Pons (tissue), 1 donor: ENCODE results near the gene CEP57L1.
"Not testable (repeated sequence)": the region's sequence is repeated elsewhere in the genome, so short reads cannot be mapped to it uniquely, and the experiment has no call there.

Experiments
- DNase-seq: peaks from one replicate; pipeline ENCODE4 v3.0.0-alpha.2; 2016; ENCODE audit warnings: low spot score

Gene CEP57L1

DNA sequence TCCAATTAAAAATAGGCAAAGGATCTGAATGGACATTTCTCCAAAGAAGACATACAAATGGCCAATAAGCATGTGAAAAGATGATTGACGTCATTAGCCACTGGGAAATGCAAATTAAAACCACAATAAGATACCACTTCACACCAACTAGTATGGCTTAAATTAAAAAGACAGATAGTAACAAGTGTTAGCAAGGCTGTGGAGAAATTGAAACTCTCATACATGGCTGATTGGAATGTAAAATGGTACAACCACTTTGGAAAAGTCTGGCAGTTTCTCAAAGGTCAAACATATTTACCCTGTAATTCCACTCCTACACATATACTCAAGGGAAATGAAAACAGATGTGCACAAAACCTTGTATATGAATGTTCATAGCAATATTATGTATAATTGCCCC lies 83.6 kb downstream of the CEP57L1 start:
- no peak for DNase-seq

DNA sequence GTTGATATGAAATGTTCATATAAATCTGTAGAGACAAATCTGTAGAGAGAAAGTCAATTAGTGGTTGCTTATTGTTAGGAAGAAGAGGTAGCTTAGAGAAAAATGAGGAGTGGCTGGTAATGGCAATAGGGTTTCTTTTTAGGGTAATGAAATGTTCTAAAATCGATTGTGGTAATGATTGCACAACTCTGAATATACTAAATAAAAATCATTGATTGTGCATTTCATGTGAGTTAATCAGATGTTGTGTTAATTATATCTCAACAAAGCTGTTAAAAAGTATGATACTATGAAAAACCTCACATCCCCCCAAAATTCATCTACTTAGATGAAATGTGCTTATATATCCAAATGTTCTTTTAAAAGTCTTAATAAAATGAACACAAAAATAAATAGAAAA lies 84.2 kb downstream of the CEP57L1 start:
- DNase-seq, result no peak

DNA sequence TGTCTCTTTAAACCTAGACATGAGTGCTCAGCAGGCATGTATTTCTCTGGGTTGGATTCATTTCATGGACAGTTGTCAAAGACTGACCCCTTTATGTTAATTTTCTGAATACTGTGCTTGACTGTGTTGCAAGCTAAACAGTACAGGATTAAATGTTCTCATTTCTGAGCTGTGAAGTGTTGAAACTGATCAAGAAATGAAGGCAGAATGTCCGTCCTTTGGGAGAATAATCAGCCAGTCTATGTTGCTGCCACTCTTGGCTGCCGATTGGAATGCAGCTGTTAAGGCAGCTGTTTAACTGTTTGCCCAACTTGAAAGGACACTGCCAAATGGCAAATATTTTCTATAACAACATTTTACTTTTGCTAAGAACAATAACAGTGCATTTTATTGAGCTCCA lies 87.3 kb downstream of the CEP57L1 start:
- DNase-seq, result peak; percentile 82

DNA sequence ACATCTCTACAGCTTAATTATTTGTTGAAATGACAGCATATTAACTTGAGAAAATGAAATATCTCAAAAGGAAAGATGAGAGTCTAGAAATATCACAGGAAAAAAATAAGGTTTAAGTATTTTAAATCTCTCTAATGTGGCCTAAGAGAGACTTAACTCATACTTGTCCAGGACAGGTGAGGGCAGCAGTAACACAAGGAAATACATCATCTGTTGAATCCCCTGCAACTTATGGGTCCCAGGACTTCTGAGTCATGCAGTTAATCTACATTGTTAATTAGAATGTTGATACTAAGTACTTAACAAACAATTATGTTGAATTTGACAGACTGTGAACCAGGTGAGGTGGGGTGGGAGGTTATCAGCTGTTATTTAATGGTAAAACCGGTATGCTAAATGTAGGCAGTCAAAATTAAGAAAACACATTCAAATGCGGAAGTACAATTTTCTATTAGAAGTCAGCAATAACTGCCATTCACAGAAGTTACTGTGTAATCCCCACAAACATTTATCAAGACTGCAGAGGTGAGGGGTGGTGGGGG lies 87.9 kb downstream of the CEP57L1 start:
- no peak for DNase-seq

DNA sequence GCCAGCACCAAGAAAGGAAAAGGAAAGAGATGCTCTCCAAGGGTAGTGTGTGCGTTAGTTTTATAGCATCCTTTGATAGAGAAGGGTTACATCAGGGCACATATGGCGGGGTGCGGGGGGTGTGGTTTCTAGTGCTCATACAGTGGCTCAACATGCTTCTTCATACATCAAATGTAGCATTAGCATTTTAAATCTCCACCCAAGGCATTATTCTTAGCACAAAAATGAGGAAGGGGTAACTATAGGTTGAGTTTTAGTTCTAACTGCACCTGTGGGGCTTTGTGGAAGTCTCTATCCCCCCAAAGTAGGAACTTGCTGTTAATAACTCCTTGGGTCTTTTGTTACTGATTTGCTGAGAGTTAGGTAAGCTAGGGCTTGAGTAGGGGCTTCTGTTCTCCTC lies 89.3 kb downstream of the CEP57L1 start:
- DNase-seq, result no peak

DNA sequence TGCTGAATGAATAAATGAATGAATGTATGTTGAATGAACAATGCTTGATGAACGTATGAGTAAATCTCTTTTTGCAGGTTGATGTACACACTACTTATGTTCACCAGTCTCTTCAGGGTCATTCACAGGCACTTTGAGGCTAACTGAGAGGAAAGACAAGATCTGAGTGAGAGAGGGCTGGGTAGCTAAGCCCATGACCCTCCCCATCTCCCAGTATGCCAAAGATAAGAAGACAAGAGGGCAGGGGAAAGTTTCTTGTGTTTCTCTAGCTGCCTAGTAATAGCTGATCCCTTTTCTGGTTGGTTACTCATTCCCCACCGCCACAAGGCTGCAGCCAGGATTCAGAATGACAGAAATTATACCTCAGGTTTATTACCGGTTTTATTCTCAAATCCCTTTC lies 90.7 kb downstream of the CEP57L1 start:
- DNase-seq, result no peak

DNA sequence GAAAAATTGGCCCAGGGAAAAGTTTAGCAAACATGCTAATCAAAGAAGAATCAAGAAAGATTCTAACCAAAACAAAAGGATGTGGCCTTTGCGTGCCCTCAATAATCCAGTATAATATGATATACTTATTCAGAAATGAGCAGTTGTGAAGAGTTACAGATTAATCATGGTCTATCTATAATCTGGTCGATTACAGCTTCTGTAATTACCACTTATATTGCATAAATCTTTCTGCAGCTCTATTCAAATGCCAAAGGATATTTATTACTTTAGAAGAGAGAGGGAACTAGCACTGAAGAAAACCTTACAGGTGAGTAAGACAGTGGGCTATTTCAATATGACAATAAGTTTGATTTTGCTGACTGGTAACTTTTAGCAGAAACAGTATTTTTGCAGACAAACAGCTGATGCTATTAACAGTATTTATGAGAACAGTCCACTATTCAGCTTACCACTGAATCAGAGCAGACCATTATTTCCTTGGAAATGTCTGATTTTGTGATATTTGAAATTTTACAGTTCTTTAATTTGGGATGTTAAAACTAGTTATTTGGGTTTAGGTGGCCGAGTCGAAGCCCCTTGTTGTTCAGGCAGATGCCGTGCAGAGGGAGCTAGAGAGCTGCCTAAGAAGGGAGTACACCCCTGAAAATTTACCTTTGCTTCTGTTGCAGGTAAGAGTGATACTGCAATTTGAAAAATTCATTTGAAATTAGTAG lies 92.2 kb downstream of the CEP57L1 start:
- DNase-seq, result peak; percentile 84

DNA sequence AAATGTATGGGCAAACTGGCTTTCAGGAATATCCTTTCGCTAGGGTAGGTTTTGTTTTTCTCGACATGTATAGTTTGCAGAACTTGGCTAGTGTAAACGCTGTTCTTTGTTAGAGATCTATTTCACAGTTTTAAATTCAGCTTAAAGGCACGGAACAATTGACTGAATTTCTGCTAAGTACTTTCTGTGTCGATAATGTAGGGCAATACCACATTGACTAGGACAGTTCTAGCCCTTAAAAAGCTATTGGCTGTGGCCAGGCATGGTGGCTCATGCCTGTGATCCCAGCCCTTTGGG lies 92.8 kb downstream of the CEP57L1 start:
- DNase-seq, result no peak

DNA sequence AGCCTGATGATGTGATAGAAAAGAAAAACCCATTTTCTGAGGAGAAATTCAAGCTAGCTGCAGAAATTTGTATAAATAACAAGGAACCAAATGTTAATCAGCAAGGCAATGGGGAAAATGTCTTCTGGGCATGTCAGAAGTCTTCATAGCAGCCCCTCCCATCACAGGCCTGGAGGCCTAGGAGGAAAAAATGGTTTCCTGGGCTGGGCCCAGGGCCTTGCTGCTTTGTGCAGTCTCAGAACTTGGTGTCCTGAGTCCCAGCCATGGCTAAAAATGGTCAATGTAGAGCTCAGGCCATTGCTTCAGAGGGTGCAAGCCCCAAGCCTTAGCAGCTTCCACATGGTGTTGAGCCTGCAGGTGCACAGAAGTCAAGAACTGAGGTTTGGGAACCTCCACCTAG lies 96.1 kb downstream of the CEP57L1 start:
- DNase-seq, result not testable (repeated sequence)

DNA sequence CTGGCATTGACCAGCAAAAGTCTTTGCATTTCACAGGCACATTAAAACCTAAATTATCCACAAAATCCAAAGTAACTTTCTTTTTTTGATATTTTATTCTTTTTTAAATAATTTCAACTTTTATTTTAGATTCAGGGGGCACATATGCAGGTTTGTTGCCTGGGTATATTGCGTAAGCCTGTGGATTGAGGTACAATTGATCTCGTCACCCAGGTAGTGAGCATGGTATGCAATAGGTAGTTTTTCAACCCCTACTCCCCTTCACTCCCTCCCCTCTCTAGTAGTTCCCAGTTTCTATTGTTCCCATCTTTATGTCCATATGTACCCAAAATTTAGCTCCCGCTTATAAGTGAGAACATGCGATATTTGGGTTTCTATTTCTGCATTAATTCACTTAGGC lies 97.6 kb downstream of the CEP57L1 start:
- DNase-seq, result no peak

DNA sequence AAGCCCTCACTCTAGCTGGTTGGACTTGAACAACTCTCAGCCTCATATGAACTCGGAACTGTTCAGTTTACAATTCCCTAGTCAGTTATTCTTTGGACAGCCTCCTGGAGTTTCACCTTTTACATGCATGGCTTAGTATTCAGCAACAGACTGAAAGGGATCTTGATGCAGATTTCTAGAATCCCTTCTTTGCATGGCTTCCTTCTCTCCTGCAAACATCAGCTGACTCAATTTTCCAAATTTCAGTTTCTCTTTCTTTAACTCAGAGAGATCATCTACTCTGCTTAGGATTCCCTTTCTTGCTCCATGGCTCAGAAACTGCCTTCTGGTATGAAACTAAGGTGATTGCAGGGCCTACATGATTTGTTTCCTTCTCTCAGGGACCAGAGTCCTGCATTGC lies 99.6 kb downstream of the CEP57L1 start:
- DNase-seq, result no peak

DNA sequence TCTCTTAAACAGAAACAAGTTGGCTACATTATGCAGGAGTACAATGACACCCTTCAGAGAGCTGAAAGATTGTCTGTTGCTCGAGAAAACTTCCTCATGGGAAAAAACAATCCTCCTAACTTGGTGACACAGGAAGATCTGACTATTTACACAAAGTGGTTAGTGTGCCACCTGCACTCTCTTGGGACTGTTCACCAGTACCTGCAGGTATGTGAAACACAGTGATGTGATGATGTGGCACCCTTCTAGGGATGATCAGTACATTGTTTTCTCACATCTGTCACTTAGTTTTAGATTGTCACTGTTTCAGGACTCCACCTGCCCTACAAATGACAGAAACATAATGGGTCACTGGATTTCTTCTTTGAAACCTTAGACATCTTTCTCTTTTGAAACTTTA lies 101.8 kb downstream of the CEP57L1 start:
- DNase-seq, result peak; percentile 31

DNA sequence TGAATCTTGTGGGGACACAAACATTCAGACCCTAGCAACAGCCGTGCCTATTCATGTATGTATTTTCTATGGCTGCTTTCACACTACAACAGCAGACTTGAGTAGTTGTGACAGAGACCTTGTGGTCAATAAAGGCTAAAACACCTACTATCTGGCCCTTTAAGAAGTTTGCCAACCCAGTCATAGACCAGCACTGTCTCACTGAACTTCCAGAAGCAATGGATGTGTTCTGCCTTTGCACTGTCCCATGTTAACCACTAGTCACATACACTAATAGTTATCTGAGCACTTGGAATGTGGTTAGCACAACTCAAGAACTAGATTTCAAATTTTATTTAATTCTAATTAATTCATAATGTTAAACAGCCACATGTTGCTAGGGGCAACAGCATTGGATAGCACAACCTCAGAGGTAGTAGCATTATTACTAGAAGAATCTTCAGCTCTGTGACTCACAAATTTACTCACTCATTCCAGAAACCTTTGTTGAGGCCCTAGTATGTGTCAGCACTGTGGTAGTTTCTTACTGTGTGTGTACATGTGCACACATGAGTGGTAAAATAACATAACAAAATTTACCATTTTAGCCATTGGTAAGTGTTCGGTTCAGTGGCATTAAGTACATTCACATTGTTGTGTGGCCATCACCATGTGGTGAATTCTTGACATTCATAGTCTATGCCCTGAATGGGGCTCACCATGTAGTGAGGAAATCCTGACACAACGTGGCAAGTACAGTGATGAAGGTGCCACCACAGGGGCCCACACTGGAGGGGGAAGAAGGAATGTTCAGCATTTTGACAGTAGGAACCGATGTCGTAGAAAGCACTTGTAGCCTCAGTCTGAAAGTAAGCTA lies 107.3 kb downstream of the CEP57L1 start:
- DNase-seq, result no peak

DNA sequence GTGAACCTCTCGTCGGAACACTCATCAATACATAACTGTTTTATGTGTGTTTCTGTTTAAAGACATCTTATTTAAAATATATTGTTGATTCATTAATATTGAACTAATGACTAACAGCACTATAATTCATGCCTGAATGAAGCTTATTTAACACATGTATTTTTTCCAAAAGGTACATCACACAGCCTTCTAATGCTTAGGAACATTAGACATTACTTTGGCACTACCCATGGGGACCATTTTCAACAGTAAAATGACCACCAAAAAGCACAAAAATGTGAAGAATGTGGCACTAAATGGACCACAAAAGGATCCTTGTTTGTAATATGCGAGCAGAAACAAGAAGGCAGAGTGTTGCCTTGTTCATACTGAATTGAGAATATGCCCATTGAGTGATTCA lies 109.2 kb downstream of the CEP57L1 start:
- DNase-seq, result no peak

DNA sequence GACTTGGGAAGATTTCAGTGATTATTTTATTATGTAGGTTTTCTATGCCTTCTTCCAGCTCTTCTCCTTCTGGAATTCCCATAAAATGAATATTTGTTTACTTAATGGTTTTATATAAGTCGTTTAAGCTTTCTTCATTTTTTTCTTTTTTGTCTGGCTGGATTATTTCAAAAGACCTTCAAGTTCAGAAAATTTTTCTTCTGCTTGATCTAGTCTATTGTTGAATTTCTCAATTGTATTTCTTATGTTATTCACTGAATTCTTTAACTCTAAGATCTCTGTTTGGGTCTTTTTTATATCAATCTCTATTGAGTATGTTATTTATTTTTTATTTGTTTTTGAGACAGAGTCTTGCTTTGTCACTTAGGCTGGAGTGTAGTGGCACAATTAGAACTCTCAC lies 117.4 kb downstream of the CEP57L1 start:
- no peak for DNase-seq
